Fibroblast of skin of left biceps (primary cell): ENCODE measurements around the gene HAPLN2.
"Not testable (repeated sequence)": the region's sequence is repeated elsewhere in the genome, so short reads cannot be mapped to it uniquely, and the experiment has no call there.

Experiments
- DNase-seq, 2 experiments: peaks; one replicate each; pipeline ENCODE4 v3.0.0-alpha.2; 2013; ENCODE audit warnings: low read depth in 2 of 2

The HAPLN2 gene

GRCh38 chr1:156619582-156619955 is 354 bp downstream of the HAPLN2 start:
- no peak for DNase-seq

- DNase-seq = no peak
Observed at GRCh38 chr1:156622581-156623297, 3.5 kb downstream of the HAPLN2 start.

GRCh38 chr1:156623946-156624813 is 5.0 kb downstream of the HAPLN2 start:
- DNase-seq = no peak

DNA sequence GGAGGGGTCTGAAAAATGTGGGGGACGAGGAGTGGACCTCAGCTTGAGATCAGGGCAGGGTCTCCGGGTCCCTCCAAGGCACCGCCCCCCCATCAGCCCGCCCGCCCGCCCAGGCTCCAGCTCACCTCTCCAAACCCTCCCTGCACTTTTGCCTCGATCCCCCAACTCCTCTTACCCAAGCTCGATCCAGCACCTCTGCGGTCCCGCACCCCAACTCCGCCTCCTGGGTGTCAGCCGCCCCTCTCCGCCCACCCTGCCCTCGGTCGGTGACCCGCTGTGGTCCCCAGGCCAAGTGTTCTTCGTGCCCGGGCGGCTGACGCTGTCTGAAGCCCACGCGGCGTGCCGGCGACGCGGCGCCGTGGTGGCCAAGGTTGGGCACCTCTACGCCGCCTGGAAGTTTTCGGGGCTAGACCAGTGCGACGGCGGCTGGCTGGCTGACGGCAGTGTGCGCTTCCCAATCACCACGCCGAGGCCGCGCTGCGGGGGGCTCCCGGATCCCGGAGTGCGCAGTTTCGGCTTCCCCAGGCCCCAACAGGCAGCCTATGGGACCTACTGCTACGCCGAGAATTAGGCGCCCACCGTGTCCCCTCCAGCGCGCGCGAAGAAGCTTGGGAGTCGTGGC is 5.7 kb downstream of the HAPLN2 start:
- no peak for DNase-seq

DNA sequence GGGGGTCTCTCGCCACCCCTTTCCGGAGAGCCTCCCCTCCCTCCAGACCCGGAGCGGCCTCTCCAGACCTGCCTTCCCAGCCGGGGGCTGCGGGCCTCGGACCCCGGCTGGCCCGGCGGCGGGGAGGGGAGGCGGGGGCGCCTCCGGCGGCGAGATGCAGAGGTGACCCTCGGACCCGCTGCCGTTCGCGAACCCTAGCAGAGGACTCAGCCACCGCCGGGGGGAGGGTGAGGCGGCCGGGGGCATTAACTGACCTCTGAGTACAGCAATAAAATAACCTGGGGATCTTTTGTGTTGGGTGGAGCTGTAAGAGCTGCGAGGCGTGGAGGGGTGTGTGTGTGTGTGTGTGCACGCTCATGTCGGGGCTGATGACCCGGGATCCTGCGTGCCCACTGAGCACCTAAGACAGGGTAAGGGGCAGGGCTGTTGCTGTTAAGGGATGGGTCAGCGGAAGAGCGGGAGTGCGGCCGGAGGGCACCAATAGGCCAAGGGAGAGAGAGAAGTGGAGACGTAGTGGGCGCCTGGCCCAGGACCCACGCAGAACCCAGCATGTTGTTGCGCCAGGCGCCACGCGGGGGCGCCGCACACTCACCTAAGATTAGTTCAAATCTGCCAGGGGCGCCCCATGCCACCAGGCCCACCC is 6.3 kb downstream of the HAPLN2 start:
- no peak for DNase-seq

- no peak for DNase-seq
Observed at GRCh38 chr1:156626079-156626438, 6.8 kb downstream of the HAPLN2 start.

- DNase-seq = no peak
Observed at GRCh38 chr1:156627313-156627880, 8.2 kb downstream of the HAPLN2 start.

DNA sequence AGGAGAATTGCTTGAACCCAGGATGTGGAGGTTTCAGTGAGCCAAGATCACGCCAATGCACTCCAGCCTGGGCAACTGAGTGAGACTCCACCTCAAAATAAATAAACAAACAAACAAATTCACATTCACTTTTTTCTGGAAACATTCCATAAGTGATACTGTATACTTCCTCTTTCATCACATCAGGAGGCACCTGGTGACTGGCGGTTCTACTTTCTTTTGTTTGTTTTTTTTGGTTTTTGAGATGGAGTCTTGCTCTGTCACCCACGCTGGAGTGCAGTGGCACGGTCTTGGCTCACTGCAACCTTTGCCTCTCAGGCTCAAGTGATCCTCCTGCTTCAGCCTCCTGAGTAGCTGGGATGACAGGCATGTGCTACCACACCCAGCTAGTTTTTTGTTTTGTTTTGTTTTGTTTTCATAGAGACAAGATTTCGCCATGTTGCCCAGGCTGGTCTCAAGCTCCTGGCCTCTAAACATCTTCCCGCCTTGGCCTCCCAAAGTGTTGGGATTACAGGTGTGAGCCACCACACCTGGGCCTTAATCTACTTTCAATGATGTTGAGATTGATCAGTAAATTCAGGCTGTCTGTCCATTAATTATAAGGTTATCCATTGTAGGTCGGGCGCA is 10.7 kb downstream of the HAPLN2 start:
- DNase-seq = no peak

DNA sequence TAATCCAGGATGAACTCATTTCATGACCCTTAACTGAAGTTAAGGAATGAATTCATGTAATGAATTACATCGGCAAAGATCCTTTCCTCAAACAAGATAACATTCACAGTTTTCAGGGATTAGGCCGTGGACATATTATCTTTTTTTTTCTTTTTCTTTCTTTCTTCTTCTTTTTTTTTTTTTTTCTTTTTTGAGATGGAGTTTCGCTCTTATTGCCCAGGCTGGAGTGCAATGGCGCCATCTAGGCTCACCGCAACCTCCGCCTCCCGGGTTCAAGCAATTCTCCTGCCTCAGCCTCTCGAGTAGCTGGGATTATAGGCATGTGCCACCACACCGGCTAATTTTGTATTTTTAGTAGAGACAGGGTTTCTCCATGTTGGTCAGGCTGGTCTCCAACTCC is 11.9 kb downstream of the HAPLN2 start:
- DNase-seq = not testable (repeated sequence)

DNA sequence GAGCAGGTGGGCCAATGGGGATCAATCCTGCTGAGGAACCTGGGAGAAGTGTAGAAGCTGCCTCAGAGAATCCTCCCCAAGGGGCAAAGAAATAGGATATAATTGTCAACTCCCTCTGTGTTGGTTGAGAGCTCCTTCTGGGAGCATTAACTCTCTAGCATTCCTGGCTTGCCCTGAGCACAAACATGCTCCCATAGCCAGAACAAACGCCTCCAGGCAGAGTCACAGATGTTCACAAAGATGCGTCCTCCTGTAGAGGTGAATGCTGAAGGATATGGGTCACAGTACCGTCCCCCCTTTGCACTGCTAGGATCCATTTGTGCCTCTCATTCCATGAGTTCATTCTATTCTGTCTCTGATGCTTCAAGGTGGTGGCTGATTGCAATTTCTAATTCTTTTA is 13.1 kb downstream of the HAPLN2 start:
- DNase-seq = no peak

DNA sequence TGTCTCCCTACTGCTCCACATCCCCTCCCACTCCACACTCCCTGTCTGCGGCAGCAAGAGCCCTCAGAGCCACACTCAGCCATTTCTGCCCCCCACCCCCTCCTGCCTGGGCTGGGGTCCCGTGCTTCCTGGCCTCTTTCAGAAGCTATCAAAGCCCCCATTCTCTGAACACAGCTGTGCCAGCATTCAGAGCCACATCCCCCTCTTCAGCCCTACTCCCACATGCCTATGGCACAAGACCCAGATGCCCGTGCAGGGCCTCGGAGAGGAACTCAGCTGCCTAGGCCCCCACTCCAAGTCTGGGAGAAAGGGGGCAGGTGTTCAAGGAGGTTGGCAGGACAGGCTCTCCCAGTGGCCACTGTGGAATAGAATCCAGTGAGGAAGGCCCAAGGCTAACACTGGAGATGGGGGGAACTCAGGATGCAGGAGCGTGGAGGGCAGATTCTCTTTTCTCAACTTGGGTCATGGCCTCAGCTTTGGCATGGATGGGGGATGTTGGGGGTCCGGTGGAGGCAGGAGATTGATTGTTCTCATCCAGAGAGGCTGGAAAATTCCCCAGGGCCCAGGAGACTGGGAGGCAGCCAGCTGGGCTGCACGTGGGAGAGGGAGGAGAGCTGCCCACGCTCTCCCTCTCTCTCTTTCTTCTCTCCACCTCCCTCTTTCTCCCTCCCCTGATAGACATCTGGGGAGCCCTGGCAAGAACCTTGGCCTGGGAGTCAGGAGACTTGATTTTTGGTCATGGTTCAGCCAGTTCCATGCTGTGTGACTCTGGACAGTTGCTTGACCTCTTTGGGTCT is 19.2 kb downstream of the HAPLN2 start:
- no peak for DNase-seq

DNA sequence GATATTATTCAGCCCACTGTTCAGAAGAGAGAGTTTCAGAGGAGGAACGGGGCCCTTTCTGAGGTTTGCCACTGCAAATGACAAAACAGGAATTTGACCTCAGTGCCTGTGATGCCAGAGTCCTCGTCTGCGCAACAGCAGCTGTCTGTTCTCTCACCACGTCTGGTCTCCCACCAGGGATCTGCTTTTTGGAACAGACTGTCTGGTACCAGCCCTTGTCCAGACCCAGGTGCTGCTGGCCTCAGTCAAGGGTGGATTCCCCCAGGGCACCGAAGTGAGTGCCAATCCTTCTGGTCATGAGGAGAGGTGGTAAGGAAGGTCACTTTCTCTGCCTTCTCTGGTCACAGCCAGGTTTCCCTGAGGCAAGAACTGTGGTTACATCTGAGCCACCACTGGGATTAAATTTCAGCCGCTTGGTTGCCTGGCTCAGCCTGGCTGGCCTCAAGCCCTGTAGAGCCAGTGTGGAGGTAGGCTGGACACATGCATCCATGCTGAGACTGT is 20.4 kb downstream of the HAPLN2 start:
- DNase-seq = no peak

GRCh38 chr1:156640842-156641706 is 21.9 kb downstream of the HAPLN2 start:
- DNase-seq = no peak

DNA sequence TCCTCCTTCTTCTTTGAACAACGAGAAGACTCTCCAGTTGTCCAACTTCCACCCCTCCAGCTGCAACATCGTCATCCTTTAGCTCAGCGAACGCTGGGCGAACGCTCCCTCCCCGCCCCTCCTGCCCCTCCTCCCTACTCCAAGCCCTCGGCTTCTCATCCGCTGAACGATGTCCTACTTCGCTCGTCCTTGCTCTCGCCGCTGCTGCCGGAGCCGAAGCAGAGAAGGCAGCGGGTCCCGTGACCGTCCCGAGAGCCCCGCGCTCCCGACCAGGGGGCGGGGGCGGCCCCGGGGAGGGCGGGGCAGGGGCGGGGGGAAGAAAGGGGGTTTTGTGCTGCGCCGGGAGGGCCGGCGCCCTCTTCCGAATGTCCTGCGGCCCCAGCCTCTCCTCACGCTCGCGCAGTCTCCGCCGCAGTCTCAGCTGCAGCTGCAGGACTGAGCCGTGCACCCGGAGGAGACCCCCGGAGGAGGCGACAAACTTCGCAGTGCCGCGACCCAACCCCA is 22.6 kb downstream of the HAPLN2 start, which contains the start of gene BCAN:
Gene BCAN, plus strand, starts transcription at position 357 of the 504 bp plus-strand sequence. CDS start 3,938 bp downstream, outside the sequence.
- DNase-seq = no peak

GRCh38 chr1:156642265-156643048 is 23.2 kb downstream of the HAPLN2 start:
- no peak for DNase-seq

GRCh38 chr1:156643049-156643777 is 24.0 kb downstream of the HAPLN2 start:
- no peak for DNase-seq

DNA sequence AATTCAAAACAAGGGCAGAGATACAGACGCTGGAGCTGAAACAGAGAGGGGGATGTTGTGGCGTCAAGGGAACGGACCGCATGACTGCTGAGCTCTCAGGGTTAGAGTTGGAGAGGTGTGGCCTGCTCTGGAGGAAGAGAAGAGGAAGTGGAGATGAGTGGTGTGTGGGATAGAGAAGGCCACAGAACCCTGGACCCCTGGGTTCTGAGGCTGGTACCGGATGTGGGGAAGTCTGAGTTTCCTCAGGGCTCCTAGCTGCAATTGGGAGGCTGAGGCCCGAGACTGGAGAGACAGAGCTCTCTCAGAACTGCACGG is 24.5 kb downstream of the HAPLN2 start:
- no peak for DNase-seq

- no peak for DNase-seq
Observed at GRCh38 chr1:156644146-156644545, 24.9 kb downstream of the HAPLN2 start.
